ENCODE data around the gene CAMKK2. TPM values are rescaled to one million over a fixed set of nuclear protein-coding genes. Genes with fewer than 3 reads are reported as not detected.
A peak's percentile ranks its signal among the peaks of the same experiment; 100 is the strongest.
"Not testable (repeated sequence)": the region's sequence is repeated elsewhere in the genome, so short reads cannot be mapped to it uniquely, and the experiment has no call there.

The CAMKK2 gene
- total RNA-seq, 1 donor from 2014 or later = 20.5 TPM

GRCh38 chr12:121299662-121300061, 3.2 kb upstream of the CAMKK2 start:
- intact Hi-C loops (cut with micrococcal nuclease) = loop anchor here (5.0 kb wide), 3 partner anchors 67 to 172 kb away; partner anchors contain the start of gene P2RX4
- Mint-ChIP-seq H3K4me3 (no peak overlapping the region), H3K4me1 (peaks cover 21% of the 10 kb centered on the region), H3K27me3 (no peaks in the 10 kb centered on the region), H3K27ac (no peak overlapping the region), H3K9me3 (no peaks in the 10 kb centered on the region), H3K36me3 (ENCODE audit: low read depth) (peaks cover 1% of the 10 kb centered on the region)
- no peak for ATAC-seq (ENCODE audit: low read depth)
- POLR2A ChIA-PET = interaction anchor here (0.6 kb wide), 1 partner anchor 772 kb away, joined by 8 read pairs; no protein-coding TSS in a partner anchor
- CTCF ChIA-PET = no interaction called here
- TF ChIP-seq CTCF (IDR thresholded peaks at IDR 0.05) = no peak
- DNase-seq = no peak

- CTCF ChIA-PET; H3K27me3 Mint-ChIP-seq; H3K36me3 Mint-ChIP-seq (ENCODE audit: low read depth); ATAC-seq (ENCODE audit: low read depth); H3K4me3 Mint-ChIP-seq; H3K9me3 Mint-ChIP-seq; DNase-seq; H3K27ac Mint-ChIP-seq: not testable (repeated sequence)
- intact Hi-C loops (cut with micrococcal nuclease) = loop anchor here (5.0 kb wide), 3 partner anchors 66 to 171 kb away; partner anchors contain the start of gene P2RX4
- H3K4me1 Mint-ChIP-seq = peaks cover 18% of the 10 kb centered on the region
- POLR2A ChIA-PET = interaction anchor here (0.7 to 1.3 kb wide), 2 partner anchors 8 to 717 kb away, joined by 3 to 10 read pairs; partner anchors contain the start of gene POP5
These were observed 1.9 kb upstream of the CAMKK2 start for GRCh38 chr12:121298411-121298810.

DNA sequence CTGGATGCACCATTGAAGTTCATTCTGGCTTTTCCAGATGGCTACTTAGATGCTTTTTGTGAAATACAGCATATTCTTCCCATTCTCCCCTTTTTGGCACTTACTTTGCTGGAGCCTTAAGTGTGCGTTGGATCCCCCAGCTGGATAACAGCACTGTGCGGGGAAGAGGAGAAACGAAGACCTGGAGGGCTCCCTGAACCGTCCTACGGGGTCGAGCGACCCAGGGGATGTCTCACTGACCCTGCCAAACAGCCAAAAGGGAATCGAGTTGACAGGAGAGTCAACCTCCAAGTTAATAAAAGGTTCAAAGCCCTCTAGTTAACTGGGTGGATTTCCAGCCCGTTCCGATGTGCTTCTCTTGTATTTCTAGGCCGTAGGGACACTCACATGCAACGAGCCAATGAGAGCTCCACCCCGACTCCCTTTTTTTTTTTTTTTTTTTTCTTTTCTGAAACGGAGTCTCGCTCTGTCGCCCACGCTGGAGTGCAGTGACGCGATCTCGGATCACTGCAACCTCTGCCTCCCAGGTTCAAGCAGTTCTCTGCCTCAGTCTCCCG, 1.0 kb upstream of the CAMKK2 start:
- ChIA-PET POLR2A (interaction anchor here (0.6 to 1.3 kb wide), 4 partner anchors 9 to 716 kb away, joined by 3 to 10 read pairs (median 4); partner anchors contain the start of gene POP5), CTCF (no interaction called here)
- H3K4me1 Mint-ChIP-seq = peaks cover 18% of the 10 kb centered on the region
- H3K9me3 Mint-ChIP-seq = no peaks in the 10 kb centered on the region
- peaks cover 1% of the 10 kb centered on the region for H3K36me3 Mint-ChIP-seq (ENCODE audit: low read depth)
- DNase-seq (no peak), ATAC-seq (ENCODE audit: low read depth) (no peak)
- peak overlapping the region; percentile 41 for H3K27ac Mint-ChIP-seq
- no peaks in the 10 kb centered on the region for H3K27me3 Mint-ChIP-seq
- TF ChIP-seq CTCF (IDR thresholded peaks at IDR 0.05) = no peak
- H3K4me3 Mint-ChIP-seq = peak overlapping the region; percentile 85
- intact Hi-C loops (cut with micrococcal nuclease) = loop anchor here (2.0 to 5.0 kb wide), 4 partner anchors 21 to 170 kb away; partner anchors contain the start of gene P2RX4

DNA sequence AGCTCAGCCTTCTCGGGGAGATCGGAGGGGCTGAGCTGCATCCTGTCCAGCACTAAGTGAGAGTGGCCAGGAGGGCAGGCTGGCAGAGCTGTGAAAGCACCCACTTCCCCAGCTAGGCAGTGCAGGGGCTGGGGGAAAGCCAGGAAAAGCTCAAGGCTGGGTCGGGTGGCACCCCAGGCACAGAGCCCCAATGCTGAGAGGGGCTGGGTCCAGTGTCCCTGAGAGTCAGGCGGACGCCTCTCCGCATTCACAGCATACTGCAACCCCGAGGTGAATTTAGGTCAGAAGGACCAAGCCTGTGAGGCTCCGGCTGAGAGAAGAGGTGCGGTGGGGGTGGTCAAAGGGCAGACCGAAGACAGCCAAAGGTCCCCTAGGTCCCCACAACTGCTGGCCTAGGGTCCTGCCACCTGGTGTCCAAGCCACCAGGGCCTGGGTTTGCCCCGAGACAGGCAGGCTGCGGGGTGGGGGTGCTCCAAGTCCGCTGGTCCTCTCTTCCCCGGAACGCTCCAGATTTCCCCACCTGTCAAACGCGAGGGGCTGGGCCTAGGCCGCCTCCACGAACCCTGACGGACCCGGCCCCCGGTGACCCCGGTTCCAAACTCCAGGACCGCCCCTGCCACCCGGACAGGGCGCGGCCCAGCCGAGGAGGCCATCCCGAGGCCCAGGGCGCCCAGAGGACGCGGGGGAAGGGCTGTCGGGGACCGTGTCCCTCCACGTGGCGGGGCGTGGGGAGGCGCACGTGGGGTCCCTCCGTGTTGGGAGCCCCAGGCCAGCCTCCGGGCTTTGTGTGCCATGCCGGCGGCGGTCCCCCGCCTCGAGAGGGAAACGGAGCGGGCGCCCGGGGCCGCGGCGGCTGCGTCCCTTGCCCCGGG, 527 bp downstream of the CAMKK2 start:
- POLR2A ChIA-PET = interaction anchor here (0.5 to 1.9 kb wide), 9 partner anchors 10 to 839 kb away, joined by 3 to 6 read pairs (median 3); partner anchors contain the start of genes ANAPC5 and RNF34
- Mint-ChIP-seq H3K36me3 (ENCODE audit: low read depth) (peaks cover 10% of the 10 kb centered on the region), H3K27me3 (no peaks in the 10 kb centered on the region), H3K27ac (peak overlapping the region; percentile 73), H3K4me3 (peak overlapping the region; percentile 87), H3K9me3 (no peaks in the 10 kb centered on the region), H3K4me1 (peaks cover 24% of the 10 kb centered on the region)
- DNase-seq (peak; percentile 22), ATAC-seq (ENCODE audit: low read depth) (peak; percentile 15)
- no peak for TF ChIP-seq CTCF (IDR thresholded peaks at IDR 0.05)
- CTCF ChIA-PET = interaction anchor here (1.0 kb wide), 1 partner anchor 11 kb away, joined by 3 read pairs; no protein-coding TSS in a partner anchor
- intact Hi-C loops (cut with micrococcal nuclease) = loop anchor here (2.0 to 5.0 kb wide), 4 partner anchors 19 to 169 kb away; partner anchors contain the start of gene P2RX4

GRCh38 chr12:121295116-121295745, 1.3 kb downstream of the CAMKK2 start:
- intact Hi-C loops (cut with micrococcal nuclease) = loop anchor here (5.0 kb wide), 3 partner anchors 63 to 168 kb away; partner anchors contain the start of gene P2RX4
- POLR2A ChIA-PET = interaction anchor here (0.6 to 1.9 kb wide), 6 partner anchors 9 to 105 kb away, joined by 3 to 6 read pairs (median 4); partner anchors contain the start of genes ANAPC5 and RNF34
- no peak for TF ChIP-seq CTCF (IDR thresholded peaks at IDR 0.05)
- H3K4me1 Mint-ChIP-seq = peaks cover 22% of the 10 kb centered on the region
- CTCF ChIA-PET = interaction anchor here (0.6 to 1.0 kb wide), 2 partner anchors 9 to 10 kb away, joined by 3 read pairs; no protein-coding TSS in a partner anchor
- DNase-seq (no peak), ATAC-seq (ENCODE audit: low read depth) (no peak)
- H3K9me3 Mint-ChIP-seq = no peaks in the 10 kb centered on the region
- no peak overlapping the region for H3K27ac Mint-ChIP-seq
- no peaks in the 10 kb centered on the region for H3K27me3 Mint-ChIP-seq
- peak overlapping the region; percentile 87 for H3K4me3 Mint-ChIP-seq
- peaks cover 11% of the 10 kb centered on the region for H3K36me3 Mint-ChIP-seq (ENCODE audit: low read depth)
